Measurements from ENCODE around the gene YPEL4.
A peak's percentile ranks its signal among the peaks of the same experiment; 100 is the strongest.

YPEL4 gene

GRCh38 chr11:57649826-57650738 lies at the start of gene YPEL4:
Gene YPEL4, minus strand, starts transcription at chr11:57649912. Its CDS starts 2,805 bp downstream, at chr11:57647107.
- peak; percentile 59 for TF ChIP-seq CREB1 (IDR thresholded peaks at IDR 0.05; ENCODE audit: low read depth)
- TF ChIP-seq ZBTB7A (IDR thresholded peaks at IDR 0.05; ENCODE audit: low read depth) = no peak
- no peak for TF ChIP-seq MAX (IDR thresholded peaks at IDR 0.05)
- 0 out of 2 replicates have a peak, but pooled peaks have one; percentile 15 for TF ChIP-seq TEAD4 (IDR thresholded peaks at IDR 0.05)

- no peak for TF ChIP-seq YY1 (IDR thresholded peaks at IDR 0.05; ENCODE audit: low read depth)
- no peak for TF ChIP-seq CREB1 (IDR thresholded peaks at IDR 0.05; ENCODE audit: low read depth)
- no peak for TF ChIP-seq REST (IDR thresholded peaks at IDR 0.05; ENCODE audit: low read depth)
- TF ChIP-seq USF1 (IDR thresholded peaks at IDR 0.05) = no peak
Observed at GRCh38 chr11:57698843-57699365, 49.2 kb upstream of the YPEL4 start.

GRCh38 chr11:57681168-57681567 lies 31.5 kb upstream of the YPEL4 start:
- TF ChIP-seq EP300 (IDR thresholded peaks at IDR 0.05; ENCODE audit: borderline replicate concordance) = no peak
- no peak for TF ChIP-seq RAD21 (IDR thresholded peaks at IDR 0.05; ENCODE audit: low read depth)
- no peak for TF ChIP-seq ZBTB7A (IDR thresholded peaks at IDR 0.05; ENCODE audit: low read depth)
- no peak for TF ChIP-seq EGR1 (IDR thresholded peaks at IDR 0.05)
- no peak for TF ChIP-seq TEAD4 (IDR thresholded peaks at IDR 0.05)
- TF ChIP-seq REST (IDR thresholded peaks at IDR 0.05; ENCODE audit: low read depth) = no peak
- TF ChIP-seq TAF1 (IDR thresholded peaks at IDR 0.05; ENCODE audit: low read depth) = no peak
- TF ChIP-seq CREB1 (IDR thresholded peaks at IDR 0.05; ENCODE audit: low read depth) = no peak
- no peak for TF ChIP-seq USF1 (IDR thresholded peaks at IDR 0.05)
- no peak for TF ChIP-seq MAX (IDR thresholded peaks at IDR 0.05)
- TF ChIP-seq TCF12 (IDR thresholded peaks at IDR 0.05; ENCODE audit: low read depth) = no peak
- TF ChIP-seq YY1 (IDR thresholded peaks at IDR 0.05; ENCODE audit: low read depth) = no peak
- TF ChIP-seq FOXM1 (IDR thresholded peaks at IDR 0.05; ENCODE audit: borderline replicate concordance, low read depth) = no peak
- no peak for TF ChIP-seq NFIC (IDR thresholded peaks at IDR 0.05)
- no peak for TF ChIP-seq CEBPB (IDR thresholded peaks at IDR 0.05)

GRCh38 chr11:57680552-57680874 lies 30.8 kb upstream of the YPEL4 start:
- no peak for TF ChIP-seq TAF1 (IDR thresholded peaks at IDR 0.05; ENCODE audit: low read depth)
- no peak for TF ChIP-seq TEAD4 (IDR thresholded peaks at IDR 0.05)
- TF ChIP-seq EP300 (IDR thresholded peaks at IDR 0.05; ENCODE audit: borderline replicate concordance) = no peak
- TF ChIP-seq NFIC (IDR thresholded peaks at IDR 0.05) = no peak
- TF ChIP-seq TCF12 (IDR thresholded peaks at IDR 0.05; ENCODE audit: low read depth) = no peak
- no peak for TF ChIP-seq CEBPB (IDR thresholded peaks at IDR 0.05)
- TF ChIP-seq EGR1 (IDR thresholded peaks at IDR 0.05) = no peak
- TF ChIP-seq USF1 (IDR thresholded peaks at IDR 0.05) = no peak
- TF ChIP-seq REST (IDR thresholded peaks at IDR 0.05; ENCODE audit: low read depth) = no peak
